ENCODE measurements around the gene SUMF1.

SUMF1 gene

GRCh38 chr3:4359805-4360502 is 107.1 kb downstream of the SUMF1 start:
- Histone ChIP-seq H4K20me1 (ENCODE audit: insufficient read depth, low read length) (no peaks in the 10 kb centered on the region), H3K9me3 (replicated peaks; ENCODE audit: insufficient read depth, low read length) (no peaks in the 10 kb centered on the region), H3K9me2 (replicated peaks; ENCODE audit: insufficient read depth, low read length) (no peaks in the 10 kb centered on the region), H3K79me2 (ENCODE audit: low read length) (no peaks in the 10 kb centered on the region), H2AFZ (ENCODE audit: low read length) (no peak overlapping the region), H3K36me3 (replicated peaks; ENCODE audit: insufficient read depth, low read length) (no peaks in the 10 kb centered on the region), H3K4me3 (ENCODE audit: low read length) (no peak overlapping the region), H3F3A (ENCODE audit: insufficient read depth, low read length) (no peaks in the 10 kb centered on the region), H3K27ac (ENCODE audit: low read length) (no peak overlapping the region), H3K9ac (ENCODE audit: low read length) (no peak overlapping the region), H3K4me1 (ENCODE audit: low read length) (no peaks in the 10 kb centered on the region), H3K4me2 (ENCODE audit: low read depth, low read length) (no peak overlapping the region), H3K27me3 (replicated peaks; ENCODE audit: insufficient read depth, low read length) (no peaks in the 10 kb centered on the region)
- DNase-seq, result no peak
- no peak for TF ChIP-seq CTCF (IDR thresholded peaks at IDR 0.05; ENCODE audit: low read length)
- TF ChIP-seq EZH2 (optimal IDR thresholded peaks at IDR 0.05; ENCODE audit: low read depth, low read length), result no peak
- no peak for TF ChIP-seq EZH2phosphoT487 (IDR thresholded peaks at IDR 0.05; ENCODE audit: low read length)

GRCh38 chr3:4358273-4358672 is 108.8 kb downstream of the SUMF1 start:
- Histone ChIP-seq H3K9me2 (replicated peaks; ENCODE audit: insufficient read depth, low read length) (no peaks in the 10 kb centered on the region), H3K79me2 (ENCODE audit: low read length) (no peaks in the 10 kb centered on the region), H3K9me3 (replicated peaks; ENCODE audit: insufficient read depth, low read length) (no peaks in the 10 kb centered on the region), H3K4me2 (ENCODE audit: low read depth, low read length) (no peak overlapping the region), H3K27me3 (replicated peaks; ENCODE audit: insufficient read depth, low read length) (no peaks in the 10 kb centered on the region), H3K4me1 (ENCODE audit: low read length) (no peaks in the 10 kb centered on the region), H3K27ac (ENCODE audit: low read length) (no peak overlapping the region), H4K20me1 (ENCODE audit: insufficient read depth, low read length) (no peaks in the 10 kb centered on the region), H3K9ac (ENCODE audit: low read length) (no peak overlapping the region), H3K4me3 (ENCODE audit: low read length) (no peak overlapping the region), H2AFZ (ENCODE audit: low read length) (no peak overlapping the region), H3K36me3 (replicated peaks; ENCODE audit: insufficient read depth, low read length) (no peaks in the 10 kb centered on the region), H3F3A (ENCODE audit: insufficient read depth, low read length) (no peaks in the 10 kb centered on the region)
- TF ChIP-seq EZH2 (optimal IDR thresholded peaks at IDR 0.05; ENCODE audit: low read depth, low read length), result no peak
- no peak for TF ChIP-seq EZH2phosphoT487 (IDR thresholded peaks at IDR 0.05; ENCODE audit: low read length)
- no peak for TF ChIP-seq CTCF (IDR thresholded peaks at IDR 0.05; ENCODE audit: low read length)
- no peak for DNase-seq

GRCh38 chr3:4356546-4357410 is 110.3 kb downstream of the SUMF1 start:
- H3K4me1 ChIP-seq (ENCODE audit: low read length), result no peaks in the 10 kb centered on the region
- H3K36me3 ChIP-seq (replicated peaks; ENCODE audit: insufficient read depth, low read length), result no peaks in the 10 kb centered on the region
- no peaks in the 10 kb centered on the region for H3K9me3 ChIP-seq (replicated peaks; ENCODE audit: insufficient read depth, low read length)
- no peaks in the 10 kb centered on the region for H3K27me3 ChIP-seq (replicated peaks; ENCODE audit: insufficient read depth, low read length)
- no peak overlapping the region for H3K4me2 ChIP-seq (ENCODE audit: low read depth, low read length)
- no peaks in the 10 kb centered on the region for H3F3A ChIP-seq (ENCODE audit: insufficient read depth, low read length)
- no peaks in the 10 kb centered on the region for H3K9me2 ChIP-seq (replicated peaks; ENCODE audit: insufficient read depth, low read length)
- H4K20me1 ChIP-seq (ENCODE audit: insufficient read depth, low read length), result no peaks in the 10 kb centered on the region
- H2AFZ ChIP-seq (ENCODE audit: low read length), result no peak overlapping the region
- no peaks in the 10 kb centered on the region for H3K79me2 ChIP-seq (ENCODE audit: low read length)
- no peak overlapping the region for H3K9ac ChIP-seq (ENCODE audit: low read length)
- DNase-seq, result no peak
- TF ChIP-seq CTCF (IDR thresholded peaks at IDR 0.05; ENCODE audit: low read length), result no peak
- TF ChIP-seq EZH2phosphoT487 (IDR thresholded peaks at IDR 0.05; ENCODE audit: low read length), result no peak
- TF ChIP-seq EZH2 (optimal IDR thresholded peaks at IDR 0.05; ENCODE audit: low read depth, low read length), result no peak
- no peak overlapping the region for H3K27ac ChIP-seq (ENCODE audit: low read length)
- no peak overlapping the region for H3K4me3 ChIP-seq (ENCODE audit: low read length)
